ENCODE results near the gene CTAGE9. TPM values are rescaled to one million over a fixed set of nuclear protein-coding genes. Genes with fewer than 3 reads are reported as not detected.

The CTAGE9 gene
- total RNA-seq, 1 experiment from 2014 or later = not detected

GRCh38 chr6:131692031-131692430, 18.8 kb downstream of the CTAGE9 start:
- H3K27me3 ChIP-seq (ENCODE audit: insufficient read depth, low read length) = no peaks in the 10 kb centered on the region
- H3K27me3 Mint-ChIP-seq (ENCODE audit: low read depth) = peaks cover 8% of the 10 kb centered on the region
- no peak overlapping the region for H3K14ac ChIP-seq (ENCODE audit: insufficient read depth, low read length)
- H2BK120ac ChIP-seq (ENCODE audit: low read depth, low read length, poor library complexity, severe bottlenecking) = no peak overlapping the region
- H3K4ac ChIP-seq (ENCODE audit: low read depth, low read length) = no peak overlapping the region
- no peak overlapping the region for H4K5ac ChIP-seq (ENCODE audit: insufficient read length, low read depth, low read length)
- H3T11ph ChIP-seq (ENCODE audit: low read length) = no peak overlapping the region
- no peak overlapping the region for H2AFZ ChIP-seq (ENCODE audit: low read length)
- no peak overlapping the region for H3K9ac ChIP-seq (ENCODE audit: extremely low read depth, insufficient read length, low read length)
- H3K56ac ChIP-seq (ENCODE audit: insufficient read length, low read depth, low read length) = no peak overlapping the region
- H2BK20ac ChIP-seq (ENCODE audit: low read depth, low read length, poor library complexity, severe bottlenecking) = no peak overlapping the region
- H3K79me1 ChIP-seq (ENCODE audit: insufficient read depth, low read depth, low read length, poor library complexity, severe bottlenecking) = no peaks in the 10 kb centered on the region
- H3K4me1 Mint-ChIP-seq = peaks cover 14 to 16% of the 10 kb centered on the region in 2 experiments
- no peak overlapping the region for H2BK15ac ChIP-seq (ENCODE audit: low read depth, low read length)
- no peak overlapping the region for H2BK12ac ChIP-seq (ENCODE audit: insufficient read length, low read depth, low read length)
- no peaks in the 10 kb centered on the region; a peak in 1 of 5 replicates for H3K9me3 Mint-ChIP-seq
- H3K4me3 Mint-ChIP-seq = no peak overlapping the region
- H4K20me1 ChIP-seq (ENCODE audit: control insufficient read depth, insufficient read depth, insufficient read length) = no peaks in the 10 kb centered on the region
- H2AK5ac ChIP-seq (ENCODE audit: insufficient read length, low read length) = no peak overlapping the region
- H3K9me3 ChIP-seq (ENCODE audit: control insufficient read depth, low read depth, low read length) = no peaks in the 10 kb centered on the region
- H3K27ac Mint-ChIP-seq = no peak overlapping the region
- H2BK5ac ChIP-seq (ENCODE audit: insufficient read length, low read length) = no peak overlapping the region
- no peak for DNase-seq
- no peak overlapping the region for H4K91ac ChIP-seq (ENCODE audit: insufficient read length, low read depth, low read length)
- no peak for TF ChIP-seq CTCF (conservative IDR thresholded peaks at IDR 0.05)
- H3K4me1 ChIP-seq (ENCODE audit: insufficient read depth, low read length) = no peaks in the 10 kb centered on the region; the same call in 1 of the 2 replicates
- H3K36me3 Mint-ChIP-seq (ENCODE audit: insufficient read depth in 1 of 3, low read depth in 3 of 3) = no peaks in the 10 kb centered on the region
- H3K27ac ChIP-seq (ENCODE audit: insufficient read length, low read depth, low read length) = no peak overlapping the region
- no peak overlapping the region for H3K18ac ChIP-seq (ENCODE audit: insufficient read length, low read depth, low read length)
- H3K4me2 ChIP-seq (ENCODE audit: insufficient read depth, insufficient read length, low read length) = no peak overlapping the region
- H3K23ac ChIP-seq (ENCODE audit: insufficient read length, low read depth, low read length) = no peak overlapping the region
- 100% methylated on average over 1 of the region's 1 CpG for whole genome bisulfite sequencing (ENCODE audit: extremely low coverage, insufficient read length, low lambda C conversion rate)
- H4K8ac ChIP-seq (replicated peaks; ENCODE audit: insufficient read length, low read depth, low read length) = no peak overlapping the region
- no peaks in the 10 kb centered on the region for H3K23me2 ChIP-seq (ENCODE audit: insufficient read length, low read depth, low read length, poor library complexity, severe bottlenecking)
- no peaks in the 10 kb centered on the region for H3K79me2 ChIP-seq (ENCODE audit: insufficient read depth, low read length)
